HL-60/S4 treated with phorbol 12-myristate 13-acetate at 8.2 ng/mL for 4 days and 3 days (cell line): ENCODE measurements around the gene B4GALNT1.
"Not testable (repeated sequence)": the region's sequence is repeated elsewhere in the genome, so short reads cannot be mapped to it uniquely, and the experiment has no call there.

Experiments used
- in situ Hi-C: fragments of 300-500 bp; cut with MboI; formaldehyde crosslinking; loops from 2 replicates; pipeline ENCODE4 v1.15.0; 2022; ENCODE audit warnings: low sequenced_read_pairs

Gene B4GALNT1

DNA sequence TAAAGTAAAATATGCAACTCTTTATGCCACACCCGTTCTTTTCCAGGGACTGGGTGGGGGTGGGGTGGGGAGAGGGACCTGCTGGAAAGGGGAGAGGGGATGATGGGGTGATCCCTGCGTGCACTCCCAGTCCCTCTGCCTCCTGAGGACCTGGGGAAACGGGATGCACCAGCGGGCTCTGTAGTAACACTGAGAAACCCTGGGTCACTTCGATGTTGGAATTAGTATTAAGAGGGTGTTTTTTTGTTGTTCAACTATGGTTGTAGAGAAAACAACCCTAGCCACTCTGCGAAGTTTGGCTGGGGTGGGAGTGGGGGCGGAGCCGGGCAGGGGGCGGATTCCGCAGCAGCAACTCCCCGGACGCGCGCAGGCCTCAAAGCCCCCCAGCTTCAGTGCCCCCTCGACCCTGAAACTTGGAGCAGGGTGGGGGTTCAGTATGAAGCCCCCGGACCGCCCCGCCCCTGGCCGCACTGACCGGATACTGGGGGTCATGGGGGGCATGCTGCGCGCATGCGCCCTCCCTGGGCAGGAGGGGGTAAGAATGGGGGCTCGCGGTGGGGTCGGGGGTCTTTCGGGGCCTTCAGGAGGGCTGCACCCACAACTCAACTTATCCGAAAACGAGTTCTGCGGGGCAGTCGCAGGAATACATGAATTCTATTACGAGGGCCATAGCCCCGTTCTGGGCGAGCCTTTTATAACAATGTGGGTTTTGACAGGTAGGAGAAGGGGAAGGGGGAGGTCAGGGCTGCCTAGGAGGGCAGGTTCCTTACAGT is 23.0 kb downstream of the B4GALNT1 start:
- in situ Hi-C loops: no loop called here

DNA sequence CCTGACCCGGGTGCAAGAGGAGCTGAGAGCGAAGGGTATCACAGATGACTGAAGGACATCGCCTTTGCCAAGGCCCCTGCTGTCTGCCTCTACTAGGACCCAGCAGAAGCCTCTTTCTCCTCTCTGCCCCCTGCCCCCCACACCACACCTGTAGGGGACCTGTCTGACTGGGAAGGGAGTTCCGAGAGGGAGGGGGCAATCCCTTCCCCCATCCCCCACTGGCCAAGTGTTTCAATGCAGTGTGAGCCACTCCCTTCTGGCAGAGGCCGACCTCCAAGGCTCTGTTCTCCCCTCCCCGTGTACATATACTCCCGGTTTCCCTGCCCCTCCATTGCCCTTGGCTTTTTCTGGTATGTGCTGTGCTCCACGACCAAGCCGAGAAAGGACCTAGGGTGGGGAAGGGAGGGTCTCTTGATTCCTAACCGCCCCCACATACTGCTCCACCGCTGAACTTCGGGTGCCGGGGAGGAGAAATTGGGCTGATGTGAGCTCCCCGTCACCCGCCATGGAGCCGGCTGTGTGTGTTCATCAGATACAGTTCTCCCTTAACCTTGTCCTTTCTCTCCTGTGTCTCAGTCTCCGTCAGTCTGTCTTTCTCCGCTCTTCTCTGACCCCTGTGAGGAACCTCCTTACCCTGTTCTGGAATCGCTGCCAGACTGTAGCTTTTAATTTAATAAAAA is 23.8 kb downstream of the B4GALNT1 start:
- in situ Hi-C loops: no loop called here

DNA sequence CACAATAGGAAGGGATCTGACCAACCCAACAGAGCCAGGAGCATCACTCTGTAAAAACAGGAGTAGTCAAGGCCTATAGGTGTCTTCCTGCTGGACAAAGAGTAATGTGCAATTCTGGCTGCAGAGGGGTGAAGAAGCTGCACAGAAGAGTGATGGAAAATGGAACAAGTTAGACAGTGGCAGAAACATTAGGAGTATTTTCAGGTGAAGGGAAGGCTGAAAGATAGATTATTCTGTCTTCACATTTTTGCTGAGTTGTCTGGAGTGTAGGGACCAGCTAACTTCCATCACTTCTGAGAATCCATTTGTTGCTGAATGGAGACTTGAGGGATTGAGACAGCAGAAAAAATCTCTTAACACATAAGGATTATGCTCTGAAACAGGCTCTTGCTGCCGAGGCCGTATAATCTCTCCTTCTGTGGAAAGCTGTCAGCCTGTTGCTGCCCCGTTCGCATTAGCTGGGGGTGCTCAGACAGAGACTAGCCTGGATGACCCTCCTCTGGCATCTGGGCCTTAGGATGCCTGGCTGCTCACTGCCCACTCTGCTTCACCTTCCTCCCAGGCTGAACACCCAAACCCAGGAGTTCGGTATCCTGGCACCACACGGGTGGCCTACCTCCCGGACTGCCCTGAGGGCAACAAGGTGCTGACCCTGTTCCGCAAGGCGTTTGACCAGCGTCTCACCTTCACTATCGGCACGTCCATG is 24.9 kb downstream of the B4GALNT1 start:
- in situ Hi-C loops: no loop called here

DNA sequence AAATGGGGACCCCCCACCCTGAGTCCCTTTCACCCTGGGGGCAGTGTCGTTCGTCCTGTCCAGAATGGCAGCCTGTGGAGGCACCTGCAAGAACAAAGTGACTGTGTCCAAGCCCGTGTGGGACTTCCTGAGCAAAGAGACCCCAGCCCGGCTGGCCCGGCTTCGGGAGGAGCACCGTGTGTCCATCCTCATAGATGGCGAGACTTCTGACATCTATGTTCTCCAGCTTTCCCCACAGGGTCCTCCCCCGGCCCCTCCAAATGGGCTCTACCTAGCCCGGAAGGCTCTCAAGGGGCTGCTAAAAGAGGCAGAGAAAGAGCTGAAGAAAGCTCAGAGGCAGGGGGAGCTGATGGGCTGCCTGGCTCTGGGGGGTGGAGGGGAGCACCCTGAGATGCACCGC is 26.2 kb downstream of the B4GALNT1 start:
- in situ Hi-C loops: no loop called here

DNA sequence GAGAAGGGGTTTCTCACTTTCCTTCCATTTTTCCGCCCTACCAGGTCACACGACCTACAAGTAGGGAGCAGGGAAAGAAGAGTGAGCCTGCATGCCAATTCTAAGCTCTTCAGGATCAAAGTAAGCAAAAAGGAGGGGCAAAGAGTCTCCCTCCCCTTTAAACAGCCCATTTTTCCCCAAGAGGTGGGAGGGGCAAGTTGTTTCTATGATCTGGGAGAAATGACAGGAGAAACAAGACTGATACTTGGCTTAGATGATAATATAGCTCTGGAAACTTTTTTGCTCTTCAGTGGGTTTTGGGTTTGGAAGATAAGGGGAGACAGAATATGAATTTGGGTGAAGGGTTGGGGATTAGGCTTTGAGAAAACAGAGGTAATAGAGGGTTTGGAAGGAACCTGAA is 26.6 kb downstream of the B4GALNT1 start:
- in situ Hi-C loops: no loop called here

DNA sequence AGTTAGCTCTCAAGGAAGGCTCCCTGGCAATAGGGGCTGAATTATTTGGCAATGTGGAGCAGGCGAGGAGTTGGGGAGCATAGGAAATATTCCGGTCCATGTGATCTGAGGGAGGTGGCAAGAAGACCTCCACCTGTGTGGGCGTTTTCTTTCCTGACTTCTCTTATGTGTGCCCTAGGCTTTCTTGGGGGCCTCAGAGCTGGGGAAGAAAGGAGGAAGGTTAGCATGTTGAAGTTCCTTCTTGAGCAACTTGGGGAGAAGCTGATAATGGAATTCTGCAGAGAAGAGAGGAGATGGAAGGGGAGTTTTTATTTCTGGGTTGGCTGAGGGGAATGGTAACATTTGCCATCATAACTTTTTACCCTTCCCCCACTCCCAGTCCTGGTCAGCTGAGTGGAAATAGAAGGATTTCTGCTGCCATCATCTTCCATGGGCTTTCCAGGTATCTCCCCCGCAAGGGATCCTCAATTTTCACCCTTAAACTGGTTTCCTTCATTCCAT is 27.1 kb downstream of the B4GALNT1 start:
- in situ Hi-C loops: no loop called here

DNA sequence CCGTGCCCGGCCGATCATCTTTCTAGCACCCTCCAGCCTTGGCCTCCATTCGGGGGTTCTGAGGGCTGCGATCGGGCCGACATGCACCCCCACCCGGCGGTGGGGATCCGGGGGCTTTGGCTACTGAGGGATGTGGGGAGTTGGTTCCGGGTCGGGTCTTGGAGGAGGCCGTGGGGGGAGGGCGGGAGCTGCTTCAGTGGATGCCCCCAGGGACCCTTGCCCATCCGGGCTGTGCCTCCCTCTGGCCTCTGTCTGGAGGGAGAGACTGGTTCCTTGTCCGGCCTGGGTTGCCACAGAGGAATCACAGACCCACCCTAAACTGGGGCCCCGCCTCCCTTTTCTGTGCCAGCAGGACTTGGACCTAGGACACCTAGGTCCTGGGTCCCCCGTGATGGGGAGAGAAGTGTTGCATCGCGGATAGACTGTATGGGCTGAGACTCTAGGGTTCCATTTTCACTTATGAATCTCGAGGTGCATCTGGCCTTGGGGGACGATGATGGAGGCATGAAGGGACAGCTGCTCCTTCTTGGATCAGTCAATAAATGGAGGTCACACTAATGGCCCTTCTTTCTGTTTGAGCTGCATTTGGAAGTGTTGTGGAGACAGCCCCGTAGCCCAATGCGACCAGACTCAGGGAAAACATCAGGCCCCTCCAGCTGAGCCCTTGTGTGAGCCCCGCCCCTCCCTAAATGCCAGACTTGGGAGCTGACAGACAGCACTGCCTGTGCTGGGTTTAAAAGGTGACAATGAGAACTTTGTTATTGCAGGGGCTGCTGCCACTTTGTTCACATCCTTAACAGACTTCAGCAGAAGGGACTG is 27.8 kb downstream of the B4GALNT1 start:
- in situ Hi-C loops: no loop called here

DNA sequence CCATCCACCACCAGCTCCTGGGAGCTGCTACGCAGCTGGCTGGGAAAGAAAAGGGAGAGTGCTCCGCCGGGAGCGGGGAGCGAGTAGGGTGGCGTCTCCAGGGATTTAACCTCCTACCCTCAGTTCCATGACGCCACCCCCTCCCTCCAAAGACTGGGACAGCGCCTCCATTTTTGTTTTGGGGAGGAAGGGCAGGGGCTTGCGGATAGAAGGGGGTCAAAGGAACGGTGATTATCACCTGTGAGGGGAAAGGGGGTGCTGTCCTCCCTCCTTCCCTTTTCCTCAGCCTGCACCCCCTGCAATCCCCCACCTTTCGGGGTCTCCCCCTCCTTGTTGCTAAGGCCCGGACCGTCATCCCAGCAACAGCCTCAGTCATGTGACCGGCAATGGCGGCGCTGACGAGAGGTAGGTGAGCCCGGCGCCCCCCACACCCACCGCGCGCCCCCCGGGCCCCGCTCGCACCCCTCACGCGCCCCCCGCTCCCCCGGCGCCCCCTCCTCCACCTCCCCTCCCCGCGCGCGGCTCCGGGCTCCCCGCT is 28.5 kb downstream of the B4GALNT1 start, which contains the start of gene DTX3:
DTX3 (plus strand) TSS at position 371 of the 538 bp plus-strand sequence. CDS start 1,694 bp downstream, outside the sequence.
- in situ Hi-C loops: no loop called here

DNA sequence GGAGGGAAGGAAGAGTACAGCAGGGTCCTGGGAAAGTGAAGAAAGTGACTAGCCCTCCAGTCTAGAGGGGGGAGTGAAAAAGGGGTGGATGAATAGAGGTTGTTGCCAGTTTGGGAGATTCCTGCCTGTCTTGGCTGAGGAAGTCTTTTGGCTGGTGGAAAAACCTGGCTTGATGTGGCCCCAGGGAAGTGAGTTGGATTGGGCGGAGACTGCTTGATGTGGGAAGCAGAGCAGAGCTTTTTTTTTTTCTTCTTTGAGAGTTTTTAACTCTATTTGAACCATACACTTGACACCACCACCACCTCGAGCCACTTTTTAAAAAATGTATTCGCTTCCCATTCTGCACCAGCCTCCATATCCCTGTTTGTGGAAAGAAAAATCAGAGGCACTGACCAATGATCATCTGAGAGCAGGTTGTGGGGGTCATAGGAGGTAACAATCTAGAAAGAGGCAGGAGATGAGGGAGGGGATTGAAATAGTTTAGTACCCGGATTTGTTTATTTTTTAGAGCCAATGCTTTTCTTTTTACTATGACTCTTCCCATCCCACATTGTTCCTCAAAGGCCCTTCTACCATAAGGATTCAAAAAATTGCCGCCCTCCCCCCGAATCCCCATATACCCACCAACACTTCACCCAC is 29.1 kb downstream of the B4GALNT1 start:
- in situ Hi-C loops: no loop called here

DNA sequence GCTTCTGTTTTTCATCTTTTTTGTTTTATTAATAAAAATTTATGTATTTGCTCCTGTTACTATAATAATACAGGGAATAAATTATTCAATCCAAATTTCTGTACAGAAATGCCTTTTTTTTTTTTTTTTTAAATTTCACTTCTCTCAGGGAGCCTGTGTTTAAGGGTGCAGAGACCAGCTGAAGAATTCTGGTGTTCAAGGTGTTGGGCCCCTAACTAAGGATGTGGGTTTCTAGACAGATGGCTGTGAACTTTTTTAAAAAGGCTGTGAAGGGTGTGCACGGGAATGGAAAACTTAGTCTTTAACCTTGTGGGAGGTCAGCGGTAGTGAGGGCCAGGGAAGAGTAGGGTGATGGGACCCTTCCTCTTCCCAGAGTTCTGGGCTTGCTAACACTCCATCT is 29.7 kb downstream of the B4GALNT1 start:
- in situ Hi-C loops: no loop called here

DNA sequence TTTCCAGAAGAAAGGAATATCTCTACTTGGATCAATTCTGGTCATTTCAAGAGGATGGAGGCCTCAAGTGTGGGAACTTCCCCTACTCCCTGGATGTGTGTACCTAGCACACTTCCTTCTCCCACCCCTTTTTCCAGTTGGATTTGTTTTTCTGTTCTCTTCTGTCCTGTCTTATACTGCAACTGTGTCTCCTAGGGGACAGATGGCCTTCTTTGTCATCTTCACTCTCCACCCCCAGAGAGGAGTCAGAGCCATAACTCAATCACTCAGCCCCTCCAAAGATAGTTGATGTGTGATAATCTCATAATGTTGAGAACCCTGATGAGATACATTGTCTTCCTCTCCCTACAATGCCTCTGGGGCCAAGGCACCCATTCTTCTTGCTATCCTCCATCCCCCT is 30.5 kb downstream of the B4GALNT1 start:
- in situ Hi-C loops: no loop called here

DNA sequence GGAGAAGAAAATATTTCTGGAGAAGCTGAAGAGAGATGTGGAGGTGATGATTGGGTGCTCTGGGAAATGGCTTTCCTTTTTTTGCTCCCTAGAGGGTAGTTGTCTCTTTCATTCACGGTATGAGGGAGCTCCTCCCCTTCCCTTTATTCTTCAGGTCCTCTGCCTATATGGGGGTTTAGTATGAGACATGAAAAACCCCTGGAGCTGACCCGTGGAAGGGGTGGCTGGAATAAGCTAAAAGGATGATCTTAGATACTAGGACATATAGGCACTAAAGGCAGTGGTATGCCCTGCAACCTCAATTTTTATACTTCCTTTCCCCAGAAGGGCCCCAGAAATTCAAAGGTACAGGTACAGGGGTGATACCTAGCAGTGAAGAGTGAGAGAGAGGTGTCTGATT is 32.6 kb downstream of the B4GALNT1 start:
- in situ Hi-C loops: no loop called here

DNA sequence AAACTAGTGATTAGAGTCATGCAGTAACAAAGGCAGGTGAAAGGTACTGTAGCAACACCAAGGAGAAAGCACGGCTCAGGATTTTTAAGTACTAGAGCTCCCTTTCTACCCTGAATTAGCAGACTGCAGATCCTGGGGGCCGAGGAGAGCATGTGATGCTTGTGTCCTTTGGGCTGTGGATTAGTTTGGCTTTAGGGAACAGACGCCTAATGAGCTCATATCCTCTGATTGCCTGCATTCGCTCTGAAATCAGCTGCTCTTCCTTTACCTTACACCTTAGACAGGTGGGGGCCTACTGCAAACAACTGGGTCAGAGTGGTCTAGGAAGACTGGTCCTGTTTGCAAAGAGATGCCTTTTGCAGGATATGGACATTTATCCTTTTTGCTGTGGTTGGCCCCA is 39.8 kb downstream of the B4GALNT1 start:
- in situ Hi-C loops: no loop called here

DNA sequence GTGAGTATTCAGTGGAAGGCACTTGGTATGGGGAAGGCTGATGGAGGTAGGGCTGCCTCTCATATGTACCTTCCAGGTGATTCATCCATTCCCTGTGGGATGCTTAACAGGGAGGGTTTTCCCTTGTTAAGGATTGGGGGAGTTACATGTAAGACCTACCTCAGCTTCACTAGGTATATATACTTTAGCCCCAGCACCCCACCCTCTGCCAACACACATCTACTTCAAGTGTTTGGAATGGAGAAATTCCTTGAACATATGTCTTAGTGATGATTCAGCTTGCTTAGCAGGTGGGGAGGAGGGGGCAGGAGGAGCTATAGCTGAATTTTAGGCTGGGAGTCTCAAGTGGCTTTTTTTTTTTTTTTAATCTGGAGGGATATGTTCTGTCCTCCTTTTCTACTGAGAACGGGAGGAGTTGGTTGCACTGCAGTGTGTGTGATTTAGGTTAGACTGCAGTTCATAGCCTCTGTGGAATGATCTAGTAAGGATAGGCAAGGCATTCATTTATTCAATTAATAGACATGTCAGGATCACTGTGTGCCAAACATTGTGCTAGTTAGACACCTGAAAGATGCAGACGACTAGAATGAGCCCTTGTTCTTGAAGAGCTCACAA is 40.3 kb downstream of the B4GALNT1 start:
- in situ Hi-C loops: no loop called here

DNA sequence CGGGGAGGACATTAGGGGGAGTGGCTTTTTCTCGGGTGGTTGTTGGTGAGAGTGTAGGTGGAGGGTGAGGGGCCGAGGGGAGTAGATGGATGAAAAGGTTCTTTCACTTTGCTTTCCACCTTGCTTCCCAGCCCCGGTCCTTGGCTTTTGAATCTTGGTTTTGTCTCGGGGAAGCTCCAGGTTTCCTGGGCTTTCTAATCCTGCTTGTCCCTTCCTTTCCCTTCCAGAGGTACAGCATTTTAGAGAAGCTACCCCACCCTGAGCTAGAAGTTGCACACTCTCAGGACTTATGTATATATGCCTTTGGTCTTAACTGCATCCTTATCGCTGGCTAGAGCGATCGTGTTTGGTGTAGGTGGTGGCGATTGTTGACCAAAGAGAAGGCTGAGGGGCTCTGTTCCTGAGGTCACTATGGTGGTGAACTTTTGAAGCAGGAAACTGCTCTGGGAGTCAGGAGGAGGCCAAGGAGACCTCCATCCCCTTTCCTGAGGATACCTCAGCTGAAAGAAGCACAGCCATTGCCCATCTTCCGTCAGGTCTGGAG is 41.1 kb downstream of the B4GALNT1 start:
- in situ Hi-C loops: no loop called here

DNA sequence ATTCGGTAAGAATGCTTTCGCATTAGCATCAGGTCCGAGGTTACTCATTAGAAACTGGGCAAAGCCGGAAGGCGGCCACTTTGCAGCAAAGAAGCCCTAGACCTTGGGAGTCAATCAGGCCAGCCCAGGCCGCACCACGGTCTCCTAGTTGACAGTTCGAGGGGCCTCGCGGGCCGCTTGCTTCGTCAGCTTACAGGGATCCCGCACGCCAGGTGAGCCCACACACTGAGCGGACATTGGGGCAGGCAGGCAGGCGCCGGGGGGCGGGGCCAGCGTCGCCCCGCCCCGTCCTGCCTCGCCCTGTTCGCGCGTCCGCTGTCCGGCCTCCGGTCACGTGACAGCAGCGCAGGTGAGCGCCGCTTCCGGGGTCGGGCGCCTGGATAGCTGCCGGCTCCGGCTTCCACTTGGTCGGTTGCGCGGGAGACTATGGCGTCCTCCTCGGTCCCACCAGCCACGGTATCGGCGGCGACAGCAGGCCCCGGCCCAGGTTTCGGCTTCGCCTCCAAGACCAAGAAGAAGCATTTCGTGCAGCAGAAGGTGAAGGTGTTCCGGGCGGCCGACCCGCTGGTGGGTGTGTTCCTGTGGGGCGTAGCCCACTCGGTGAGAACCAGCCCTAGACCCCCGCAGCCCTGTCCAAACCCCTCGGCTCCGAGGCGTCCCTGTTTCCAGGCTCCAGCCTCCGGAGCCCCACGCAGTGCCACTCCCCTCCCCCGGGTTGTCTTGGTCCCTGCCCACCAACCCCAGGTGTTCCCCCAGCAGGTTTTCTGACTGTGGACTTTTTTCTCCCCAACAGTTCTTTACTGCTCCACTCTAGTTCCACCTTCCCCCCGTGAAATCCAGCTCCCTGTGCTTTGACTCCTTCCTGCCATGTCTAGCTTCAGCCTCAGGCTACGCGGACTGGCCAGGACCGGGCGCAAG is 41.9 kb downstream of the B4GALNT1 start, which contains the start of gene PIP4K2C:
PIP4K2C (plus strand) TSS at position 329 of the 918 bp plus-strand sequence; CDS start at position 427, 98 bp downstream.
- in situ Hi-C loops: no loop called here

DNA sequence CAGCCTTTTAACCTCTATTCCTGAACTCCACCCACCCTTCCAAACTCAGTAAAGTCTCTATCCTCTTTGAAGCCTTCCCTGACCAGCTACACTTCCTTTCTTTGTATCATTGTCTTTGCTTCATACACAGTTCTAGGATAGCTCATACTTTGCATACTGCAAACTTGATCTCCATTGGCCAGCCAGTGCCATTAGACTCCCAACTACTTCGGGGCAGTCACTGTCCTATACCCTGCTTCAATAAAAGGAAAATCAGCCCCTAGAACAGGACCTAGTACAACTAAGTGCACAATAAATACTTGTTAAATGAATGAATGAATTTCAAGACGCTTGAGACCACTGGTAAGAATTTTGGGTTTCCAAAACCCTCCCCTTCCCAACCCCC is 42.5 kb downstream of the B4GALNT1 start:
- in situ Hi-C loops: no loop called here

DNA sequence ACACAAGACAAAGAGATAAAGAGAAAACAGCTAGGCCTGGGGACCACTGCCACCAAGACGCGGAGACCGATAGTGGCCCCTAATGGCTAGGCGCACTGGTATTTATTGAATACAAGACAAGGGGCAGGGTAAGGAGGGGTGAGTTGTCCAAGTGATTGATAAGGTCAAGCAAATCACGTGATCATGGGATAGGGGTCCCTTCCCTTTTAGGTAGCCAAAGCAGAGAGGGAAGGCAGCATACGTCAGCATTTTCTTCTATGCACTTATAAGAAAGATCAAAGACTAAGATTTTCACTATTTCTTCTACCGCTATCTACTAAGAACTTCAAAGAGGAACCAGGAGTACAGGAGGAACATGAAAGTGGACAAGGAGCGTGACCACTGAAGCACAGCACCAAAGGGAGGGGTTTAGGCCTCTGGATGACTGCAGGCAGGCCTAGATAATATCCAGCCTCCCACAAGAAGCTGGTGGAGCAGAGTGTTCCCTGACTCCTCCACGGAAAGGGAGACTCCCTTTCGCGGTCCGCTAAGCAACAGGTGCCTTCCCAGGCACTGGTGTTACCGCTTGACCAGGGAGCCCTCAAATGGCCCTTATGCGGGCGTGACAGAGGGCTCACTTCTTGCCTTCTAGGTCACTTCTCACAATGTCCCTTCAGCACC is 43.9 kb downstream of the B4GALNT1 start:
- in situ Hi-C loops: not testable (repeated sequence)
